HL-60/S4 treated with phorbol 12-myristate 13-acetate at 8.2 ng/mL for 4 days and 3 days (cell line): ENCODE results near the gene RIOK2.
"Not testable (repeated sequence)": the region's sequence is repeated elsewhere in the genome, so short reads cannot be mapped to it uniquely, and the experiment has no call there.

ENCODE experiments used
- in situ Hi-C: fragments of 300-500 bp; cut with MboI; formaldehyde crosslinking; loops from 2 replicates; pipeline ENCODE4 v1.15.0; 2022; ENCODE audit warnings: low sequenced_read_pairs

The RIOK2 gene

GRCh38 chr5:97183100-97183929 is at the start of gene RIOK2:
Gene RIOK2, minus strand, starts transcription at chr5:97183247. Its CDS starts 56 bp downstream, at chr5:97183191.
- in situ Hi-C loops = no loop called here

GRCh38 chr5:97231025-97231636 is 48.1 kb upstream of the RIOK2 start:
- in situ Hi-C loops = no loop called here

GRCh38 chr5:97229688-97230285 is 46.7 kb upstream of the RIOK2 start:
- in situ Hi-C loops = no loop called here

DNA sequence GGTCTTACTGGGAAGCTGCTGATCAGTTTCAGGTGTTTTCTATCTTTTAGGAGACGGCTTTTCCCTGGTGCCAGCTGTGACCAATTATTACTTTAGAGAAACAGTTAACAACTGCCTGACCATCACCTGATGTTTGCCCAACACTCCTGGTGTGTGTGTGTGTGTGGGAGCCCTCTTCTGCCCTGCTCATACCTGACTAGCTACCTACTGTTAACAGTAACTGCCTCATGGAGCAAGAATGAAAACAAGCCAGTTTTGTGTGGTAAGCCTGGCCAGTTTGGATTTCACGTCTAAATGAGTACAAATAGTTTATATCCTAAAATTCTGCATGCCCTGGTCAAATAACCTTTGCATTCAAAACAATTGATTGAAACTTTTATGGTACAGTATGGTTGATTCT is 46.1 kb upstream of the RIOK2 start:
- in situ Hi-C loops = no loop called here

DNA sequence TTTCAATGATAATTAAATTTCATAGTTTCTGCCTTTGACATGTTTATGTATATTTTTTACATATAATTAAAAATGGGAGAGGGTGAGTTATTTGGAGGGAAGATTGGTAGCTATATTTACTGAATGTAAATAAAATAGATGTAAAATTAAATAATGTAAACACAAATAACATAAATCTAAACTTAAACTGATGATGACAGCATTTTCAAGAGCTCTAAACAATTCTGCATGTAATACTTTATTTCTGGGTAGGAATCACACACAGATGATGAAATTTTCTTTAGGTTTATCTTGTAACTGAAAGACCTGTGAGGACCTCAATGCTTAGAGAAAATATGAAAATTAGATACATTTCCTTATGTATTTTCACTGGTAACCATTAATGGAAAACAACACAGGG is 42.2 kb upstream of the RIOK2 start:
- in situ Hi-C loops = no loop called here

DNA sequence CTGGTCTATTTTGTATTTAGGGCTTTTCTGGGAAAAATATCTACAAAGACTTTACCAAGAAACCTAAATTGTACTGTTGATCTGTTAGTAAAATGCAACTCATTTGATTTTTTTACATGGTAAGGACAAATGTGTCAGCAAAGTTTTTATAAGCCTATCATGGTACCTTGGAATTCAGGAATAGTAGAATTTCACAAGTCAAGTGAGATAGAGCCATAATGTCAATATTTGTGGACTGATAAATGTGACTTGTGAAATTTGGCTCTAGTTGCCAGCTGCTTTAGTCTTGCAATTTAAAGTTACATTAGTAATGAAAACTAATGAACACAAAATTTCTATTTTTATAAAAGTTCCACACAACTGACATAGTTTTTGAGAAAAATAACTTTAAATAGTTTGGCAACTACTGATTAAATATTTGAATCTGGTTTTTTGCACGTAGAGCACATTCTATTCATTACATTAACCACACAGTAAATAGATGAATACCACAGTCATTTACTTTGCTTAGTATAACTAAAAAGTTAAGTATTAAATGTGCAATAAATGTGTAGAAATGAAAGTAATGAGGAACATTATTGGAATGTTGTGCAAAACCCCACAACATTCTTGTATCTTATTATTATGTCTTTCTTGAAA is 41.2 kb upstream of the RIOK2 start:
- in situ Hi-C loops = no loop called here

DNA sequence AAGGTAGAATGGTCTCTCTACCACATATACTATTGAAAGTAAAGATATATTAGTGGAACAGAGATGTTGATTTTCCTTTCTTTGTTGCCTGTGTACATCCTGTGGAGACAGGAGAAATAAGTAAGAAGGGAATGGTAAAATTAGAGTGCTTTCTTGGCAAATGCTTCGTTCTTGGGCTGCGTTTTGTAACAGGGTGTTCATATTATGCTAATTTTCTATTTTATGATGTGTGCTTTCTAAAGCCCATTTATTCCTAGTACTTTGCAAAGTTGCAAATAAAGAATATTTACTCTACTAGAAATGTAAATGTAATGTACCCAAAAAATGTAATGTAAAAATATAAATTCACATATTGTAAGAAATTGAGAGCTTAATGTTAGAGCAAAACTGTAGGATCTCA is 40.5 kb upstream of the RIOK2 start:
- in situ Hi-C loops = no loop called here

- in situ Hi-C loops = no loop called here
These were observed 26.3 kb upstream of the RIOK2 start for GRCh38 chr5:97209343-97209742.

DNA sequence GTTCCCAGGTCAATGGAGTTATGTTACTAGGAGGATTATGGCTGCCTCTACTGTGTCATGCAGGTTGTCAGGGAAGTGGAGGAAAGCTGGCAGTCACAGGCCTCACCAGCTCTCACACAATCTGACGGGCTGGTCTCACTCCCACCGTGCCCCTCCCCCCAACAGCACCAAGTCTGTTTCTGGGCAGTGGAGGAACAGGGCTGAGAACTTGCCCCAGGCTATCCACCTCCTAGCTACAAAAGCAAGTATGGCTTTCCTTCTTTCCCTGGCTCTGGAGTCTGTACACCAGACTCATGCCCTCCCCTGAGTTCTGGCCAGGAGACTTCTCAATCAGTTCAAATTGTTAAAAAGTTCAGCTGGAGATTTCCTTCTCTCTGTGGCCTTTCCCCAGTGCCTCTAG is 25.7 kb upstream of the RIOK2 start:
- in situ Hi-C loops = no loop called here

DNA sequence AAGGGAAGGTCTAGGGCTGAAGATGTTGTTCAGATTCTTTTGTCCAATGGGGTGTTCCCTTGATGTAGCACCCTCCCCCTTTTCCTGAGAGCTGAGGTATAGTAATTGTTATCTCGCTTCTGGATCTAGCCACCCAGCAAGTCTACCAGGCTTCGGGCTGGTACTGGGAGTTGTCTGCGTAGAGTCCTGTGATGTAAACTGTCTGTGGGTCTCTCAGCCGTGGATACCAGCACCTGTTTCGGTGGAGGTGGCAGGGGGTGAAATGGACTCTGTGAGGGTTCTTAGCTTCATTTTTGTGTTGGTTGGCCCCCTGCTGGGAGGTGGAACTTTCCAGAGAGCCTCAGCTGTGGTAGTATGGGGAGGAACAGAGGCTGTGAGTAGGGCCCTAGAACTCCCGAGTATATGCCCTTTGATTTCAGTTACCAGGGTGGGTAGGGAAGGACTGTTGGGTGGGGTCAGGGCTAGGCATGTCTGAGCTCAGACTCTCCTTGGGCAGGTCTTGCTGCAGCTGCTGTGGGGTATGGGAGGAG is 25.2 kb upstream of the RIOK2 start:
- in situ Hi-C loops = no loop called here

- in situ Hi-C loops = no loop called here
These were observed 11.3 kb upstream of the RIOK2 start for GRCh38 chr5:97194366-97194765.

- in situ Hi-C loops = no loop called here
These were observed 10.3 kb upstream of the RIOK2 start for GRCh38 chr5:97193355-97193688.

DNA sequence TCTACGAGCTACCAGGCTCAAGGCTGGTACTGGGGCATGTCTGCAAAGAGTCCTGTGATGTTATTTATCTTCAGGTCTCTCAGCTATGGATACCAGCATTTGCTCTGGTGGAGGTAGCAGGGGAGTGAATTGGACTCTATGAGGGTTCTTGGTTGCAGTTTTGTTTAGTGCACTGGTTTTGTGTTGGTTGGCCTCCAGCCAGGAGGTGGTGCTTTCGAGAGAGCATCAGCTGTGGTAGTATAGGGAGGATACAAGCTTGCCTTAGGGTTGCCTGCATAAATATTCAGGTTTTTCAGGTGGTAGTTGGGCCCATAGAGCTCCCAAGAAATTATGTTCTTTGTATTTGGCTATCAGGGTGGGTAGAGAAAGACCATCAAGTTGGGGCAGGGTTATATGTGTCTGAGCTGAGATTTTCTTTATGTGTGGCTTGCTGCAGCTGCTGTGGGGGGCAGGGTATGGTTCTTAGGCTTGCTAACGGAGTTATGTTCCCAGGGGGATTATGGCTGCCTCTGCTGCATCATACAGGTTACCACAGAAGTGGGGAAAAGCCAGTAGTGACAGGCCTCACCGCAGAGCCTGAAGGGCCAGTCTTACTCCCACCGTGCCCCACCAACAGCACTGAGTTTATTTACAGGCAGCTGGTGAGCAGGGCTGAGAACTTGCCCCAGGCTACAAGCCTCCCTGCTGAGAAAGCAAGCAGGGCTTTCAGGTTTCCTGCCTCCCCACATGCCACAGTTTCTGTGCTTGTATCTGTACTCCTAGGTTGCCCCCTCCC is 9.7 kb upstream of the RIOK2 start:
- in situ Hi-C loops = no loop called here

DNA sequence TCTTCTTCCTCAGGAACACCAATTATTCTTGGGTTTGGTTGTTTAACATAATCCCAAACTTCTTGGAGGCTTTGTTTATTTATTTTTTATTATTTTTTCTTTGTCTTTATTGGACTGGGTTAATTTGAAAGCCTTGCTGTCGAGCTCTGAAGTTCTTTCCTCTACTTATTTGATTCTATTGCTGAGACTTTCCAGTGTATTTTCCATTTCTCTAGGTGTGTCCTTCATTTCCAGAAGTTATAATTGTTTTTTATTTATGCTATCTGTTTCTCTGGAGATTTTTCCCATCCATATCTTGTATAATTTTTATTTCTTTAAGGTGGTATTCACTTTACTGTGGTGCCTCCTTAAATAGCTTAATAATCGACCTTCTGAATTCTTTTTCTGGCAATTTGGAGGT is 8.8 kb upstream of the RIOK2 start:
- in situ Hi-C loops = no loop called here

GRCh38 chr5:97189523-97189922 is 6.5 kb upstream of the RIOK2 start:
- in situ Hi-C loops = not testable (repeated sequence)

GRCh38 chr5:97183930-97184213 is 825 bp upstream of the RIOK2 start:
- in situ Hi-C loops = no loop called here

DNA sequence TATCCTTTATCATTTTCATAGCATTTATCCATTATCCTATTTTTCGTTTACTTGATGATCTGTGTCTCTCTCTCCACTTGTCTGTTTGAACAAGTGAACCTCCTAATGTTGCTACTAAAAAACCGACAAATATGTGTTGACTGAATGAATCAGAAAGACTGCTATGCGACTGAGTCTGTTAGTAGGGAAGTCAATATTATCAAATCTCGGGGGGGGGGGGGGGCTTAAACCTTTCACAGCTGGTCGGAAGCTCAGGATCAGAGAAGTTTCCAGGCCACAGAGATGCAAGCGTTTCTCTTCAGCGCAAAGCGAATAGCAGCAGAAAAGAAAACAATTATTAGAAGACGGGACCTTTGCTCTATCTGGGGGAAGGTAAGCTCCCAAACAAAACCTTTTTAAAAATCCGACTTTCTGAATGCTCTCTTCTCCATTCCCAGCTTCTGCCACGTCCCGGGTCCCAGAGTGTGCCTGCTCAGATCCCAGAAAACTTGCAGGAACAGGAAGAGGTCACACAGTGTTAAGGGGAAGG is 412 bp downstream of the RIOK2 start:
- in situ Hi-C loops = no loop called here

DNA sequence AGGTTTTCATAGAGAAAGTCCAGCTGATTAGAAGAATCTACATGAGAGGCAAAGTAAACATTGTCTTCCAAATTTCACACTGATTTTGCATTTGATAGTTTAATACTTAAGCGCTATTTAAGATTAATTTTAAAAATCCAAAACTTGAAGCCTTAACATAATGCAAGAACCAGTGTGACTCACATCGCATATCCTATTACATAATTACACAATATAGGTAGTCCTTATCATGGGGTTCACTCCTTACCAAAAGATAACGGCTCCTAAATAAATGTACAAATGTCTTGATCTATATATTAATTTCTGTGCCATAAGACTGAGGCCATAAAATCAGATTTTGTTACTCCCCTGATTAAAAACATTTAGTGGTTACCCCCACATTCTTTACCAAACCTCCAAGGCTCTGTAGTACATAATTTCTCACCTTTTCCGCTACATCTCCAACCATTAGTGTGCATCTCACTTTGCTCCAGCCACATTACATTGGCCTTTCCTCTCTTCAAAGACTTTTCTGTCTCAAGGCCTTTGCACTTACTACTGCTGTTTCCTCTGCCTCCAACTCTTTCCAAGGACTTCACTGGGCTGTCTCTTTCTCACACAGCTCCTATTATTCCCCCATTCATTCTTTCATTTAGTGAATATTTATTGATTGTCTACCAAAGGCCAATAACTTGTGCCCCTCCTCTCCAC is 1.0 kb downstream of the RIOK2 start:
- in situ Hi-C loops = no loop called here

GRCh38 chr5:97179457-97179856 is 3.6 kb downstream of the RIOK2 start:
- in situ Hi-C loops = not testable (repeated sequence)

GRCh38 chr5:97172227-97172626 is 10.8 kb downstream of the RIOK2 start:
- in situ Hi-C loops = no loop called here
